Activated gamma-delta T cell (primary cell): Measurements from ENCODE around the gene RBM34.
"Not testable (repeated sequence)": the region's sequence is repeated elsewhere in the genome, so short reads cannot be mapped to it uniquely, and the experiment has no call there.

Experiments
- DNase-seq: peaks from one replicate; lab custom pipeline; 2025; lab: John Stamatoyannopoulos, UW

The RBM34 gene

GRCh38 chr1:235112297-235113182 lies 48.5 kb downstream of the RBM34 start:
- no peak for DNase-seq

- DNase-seq = no peak
Observed at GRCh38 chr1:235111107-235111506, 49.9 kb downstream of the RBM34 start.

DNA sequence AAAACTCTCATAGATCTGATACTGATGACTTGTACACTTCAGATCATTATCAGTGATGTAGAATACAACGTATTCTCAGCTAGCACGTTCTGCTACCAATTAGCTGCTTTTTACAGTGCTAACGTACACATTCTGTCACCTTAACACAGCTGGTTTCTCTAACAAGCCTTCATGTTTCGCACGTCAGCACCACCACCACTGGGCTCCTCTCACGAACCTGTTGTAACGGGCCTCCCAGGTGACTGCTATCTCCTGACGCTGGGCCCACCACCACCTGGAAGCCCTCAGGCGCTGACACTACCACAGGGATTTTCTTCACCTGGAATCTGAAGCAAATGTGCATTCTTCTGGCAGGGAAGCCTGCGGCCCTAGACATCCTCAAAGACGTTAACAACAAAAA lies 52.2 kb downstream of the RBM34 start:
- DNase-seq = no peak

DNA sequence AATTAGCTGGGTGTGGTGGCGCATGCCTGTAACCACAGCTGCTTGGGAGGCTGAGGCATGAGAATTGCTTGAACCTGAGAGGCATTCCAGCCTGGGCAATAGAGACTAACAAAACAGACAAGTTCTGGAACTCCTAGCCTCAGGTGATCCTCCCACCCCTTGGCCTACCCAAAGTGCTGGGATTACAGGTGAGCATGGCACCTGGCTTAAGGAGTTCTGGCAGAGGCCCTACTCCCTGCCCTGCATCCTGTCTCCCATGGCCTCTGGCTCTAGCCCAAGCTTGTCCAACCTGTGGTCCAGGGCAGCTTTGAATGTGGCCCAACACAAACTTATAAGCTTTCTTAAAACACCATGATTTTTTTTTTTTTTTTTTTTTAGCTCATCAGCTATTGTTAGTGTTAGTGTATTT lies 52.9 kb downstream of the RBM34 start:
- DNase-seq = no peak

DNA sequence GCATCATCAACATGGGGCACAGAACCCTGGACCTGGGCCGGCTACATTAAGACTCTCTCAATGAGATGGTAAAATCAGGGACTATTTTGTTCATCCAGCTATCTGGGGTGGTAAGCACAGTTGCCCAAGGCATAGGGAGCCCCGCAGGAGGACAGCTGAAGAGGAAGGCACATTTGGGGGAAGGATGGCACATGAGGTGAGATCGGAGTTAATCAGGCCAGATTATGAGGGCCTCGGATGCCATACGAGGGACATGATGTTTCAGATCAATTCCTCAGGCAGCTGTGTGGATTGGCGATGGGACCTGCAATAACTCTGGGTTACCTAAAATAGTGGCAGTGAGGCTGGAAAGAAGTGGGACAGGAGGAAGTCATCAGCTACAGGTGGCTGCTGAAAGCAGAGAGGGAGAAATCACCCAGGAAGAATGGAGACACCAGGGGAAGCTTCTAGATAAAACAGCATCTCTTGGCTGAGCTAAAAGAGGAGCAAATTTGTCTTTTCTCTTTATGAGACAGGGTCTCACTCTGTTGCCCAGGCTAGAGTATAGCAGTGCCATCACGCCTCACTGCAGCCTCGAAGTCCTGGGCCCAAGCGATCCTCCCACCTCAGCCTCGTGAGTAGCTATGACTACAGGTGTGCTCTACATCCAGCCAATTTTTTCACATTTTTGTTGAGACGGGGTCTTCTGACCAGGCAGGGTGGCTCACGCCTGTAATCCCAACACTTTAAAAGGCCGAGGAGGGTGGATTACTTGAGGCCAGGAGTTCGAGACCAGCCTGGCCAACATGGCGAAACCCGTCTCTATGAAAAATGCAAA lies 53.5 kb downstream of the RBM34 start:
- DNase-seq = no peak

GRCh38 chr1:235106457-235106856 lies 54.6 kb downstream of the RBM34 start:
- no peak for DNase-seq

- DNase-seq = no peak
Observed at GRCh38 chr1:235105051-235106043, 55.7 kb downstream of the RBM34 start.

- no peak for DNase-seq
Observed at GRCh38 chr1:235102993-235103411, 58.0 kb downstream of the RBM34 start.

GRCh38 chr1:235102259-235102582 lies 58.8 kb downstream of the RBM34 start:
- no peak for DNase-seq

DNA sequence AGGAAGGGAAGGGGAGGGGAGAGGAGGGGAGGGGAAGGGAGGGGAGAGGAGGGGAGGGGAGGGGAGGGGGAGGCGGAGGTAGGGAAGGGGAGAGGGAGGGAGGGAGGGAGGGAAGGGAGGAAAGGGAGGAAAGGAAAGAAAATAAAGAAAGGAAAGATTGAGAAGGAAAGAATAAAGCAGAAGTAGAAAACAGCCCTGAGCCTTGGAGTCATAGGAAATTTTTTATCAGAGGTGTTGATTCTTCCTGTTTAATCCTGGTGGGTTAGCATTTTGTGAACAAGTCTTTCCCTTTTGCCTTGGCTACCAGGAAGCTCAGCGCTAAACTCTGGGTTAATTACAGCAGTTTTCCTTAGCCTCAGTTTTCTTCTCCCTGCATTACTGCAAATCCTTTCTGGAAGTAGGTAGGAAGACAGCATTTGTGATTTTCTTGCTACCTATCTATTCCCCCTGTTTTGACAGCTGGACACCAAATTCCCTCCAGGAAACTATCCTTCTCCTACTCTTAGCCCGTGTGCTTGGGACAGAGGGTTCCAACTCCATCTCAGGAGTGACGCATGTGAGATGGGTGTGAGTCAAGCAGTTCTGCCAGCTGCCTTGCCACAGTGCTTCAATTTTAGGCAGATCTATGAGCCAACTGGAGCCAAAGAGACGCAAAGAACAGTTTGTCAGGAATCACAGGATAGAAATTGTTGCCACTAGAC lies 59.3 kb downstream of the RBM34 start:
- no peak for DNase-seq

GRCh38 chr1:235100194-235100772 lies 60.8 kb downstream of the RBM34 start:
- no peak for DNase-seq

DNA sequence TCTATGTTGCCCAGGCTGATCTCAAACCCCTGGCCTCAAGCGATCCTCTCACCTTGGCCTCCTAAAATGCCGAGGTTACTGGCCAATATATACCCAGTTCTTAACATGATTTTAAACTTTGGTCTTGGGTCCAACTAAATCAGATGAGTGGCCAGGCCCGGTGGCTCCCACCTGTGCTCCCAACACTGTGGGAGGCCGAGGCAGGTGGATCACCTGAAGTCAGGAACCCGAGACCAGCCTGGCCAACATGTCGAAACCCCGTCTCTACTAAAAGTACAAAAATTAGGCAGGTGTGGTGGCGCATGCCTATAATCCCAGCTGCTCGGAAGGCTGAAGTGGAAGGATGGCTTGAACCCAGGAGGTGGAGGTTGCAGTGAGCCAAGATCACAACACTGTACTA lies 62.1 kb downstream of the RBM34 start:
- DNase-seq = no peak

- DNase-seq = no peak
Observed at GRCh38 chr1:235098547-235098946, 62.5 kb downstream of the RBM34 start.

DNA sequence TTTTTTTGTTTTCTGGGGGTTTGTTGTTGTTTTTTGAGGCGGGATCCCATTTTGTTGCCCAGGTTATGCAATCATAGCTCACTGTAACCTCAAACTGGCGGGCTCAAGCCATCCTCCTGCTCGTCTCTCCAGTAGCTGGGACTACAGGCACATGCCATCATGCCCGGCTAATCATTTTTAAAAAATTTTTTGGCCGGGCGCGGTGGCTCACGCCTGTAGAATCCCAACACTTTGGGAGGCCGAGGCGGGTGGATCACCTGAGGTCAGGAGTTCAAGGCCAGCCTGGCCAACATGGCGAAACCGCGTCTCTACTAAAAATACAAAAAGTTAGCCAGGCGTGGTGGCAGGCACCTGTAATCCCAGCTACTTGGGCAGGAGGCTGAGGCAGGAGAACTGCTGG lies 63.5 kb downstream of the RBM34 start:
- DNase-seq = not testable (repeated sequence)

DNA sequence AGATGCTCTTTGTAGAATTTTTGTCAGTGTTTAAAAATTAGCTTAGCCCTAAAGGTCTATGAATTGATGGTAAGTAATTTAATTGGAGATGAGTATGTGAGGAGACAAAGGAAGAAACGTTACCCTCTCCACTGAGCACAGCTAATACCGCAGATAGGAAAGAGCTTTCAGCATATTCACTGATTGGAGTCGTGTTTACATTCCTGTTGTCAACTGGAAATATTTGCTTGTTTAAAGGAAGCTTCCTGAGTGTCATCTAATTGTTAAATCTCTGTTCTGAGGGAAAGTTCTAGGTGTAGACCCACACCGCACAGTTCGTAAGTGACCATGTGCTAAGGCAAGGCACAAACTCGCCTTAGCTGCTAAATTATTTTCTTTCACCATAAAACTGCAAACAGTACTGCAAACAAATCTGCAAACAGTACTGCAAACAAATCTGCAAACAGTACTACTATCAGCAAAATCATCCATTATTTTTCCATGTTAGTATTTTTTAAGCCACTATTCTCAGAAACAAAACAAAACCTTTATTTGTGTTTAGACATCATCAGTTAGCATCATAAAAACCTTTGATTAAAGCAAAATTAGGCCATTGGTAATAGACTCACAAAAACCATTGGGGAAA lies 65.0 kb downstream of the RBM34 start:
- no peak for DNase-seq

- peak; percentile 29 for DNase-seq
Observed at GRCh38 chr1:235093696-235094592, 67.1 kb downstream of the RBM34 start.

DNA sequence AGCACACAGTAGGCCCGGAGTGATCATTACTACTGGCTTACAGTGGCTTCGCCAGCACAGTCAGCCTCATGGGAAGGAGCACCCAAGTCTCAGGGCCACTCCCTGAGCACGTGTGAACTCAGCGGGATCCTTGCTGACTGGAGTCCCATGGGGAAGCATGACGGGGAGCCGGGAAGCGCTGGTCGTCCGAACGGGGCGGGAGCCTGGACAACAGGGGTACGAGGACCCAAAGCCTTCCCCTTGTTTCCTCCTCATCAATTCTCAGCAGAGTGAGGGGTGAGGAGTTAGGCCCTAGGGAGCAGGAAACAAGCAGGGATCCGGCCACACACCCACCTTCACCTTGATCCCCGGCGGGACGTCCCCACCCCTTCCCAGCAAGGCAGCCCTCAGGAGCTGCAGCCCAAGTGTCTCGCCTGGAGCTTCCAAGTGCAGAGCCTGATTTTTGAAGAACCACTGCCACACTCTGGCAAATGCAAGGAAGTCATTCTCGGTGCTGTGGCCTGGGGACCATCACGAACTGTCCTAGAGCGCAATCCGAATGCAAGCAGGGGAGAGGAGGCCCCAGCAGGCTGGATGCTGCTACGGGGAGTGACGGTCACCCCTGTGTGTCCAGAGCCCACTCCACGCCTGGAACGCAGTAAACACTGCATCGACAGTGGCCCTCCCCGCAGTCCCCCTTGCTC lies 67.9 kb downstream of the RBM34 start:
- DNase-seq = no peak

DNA sequence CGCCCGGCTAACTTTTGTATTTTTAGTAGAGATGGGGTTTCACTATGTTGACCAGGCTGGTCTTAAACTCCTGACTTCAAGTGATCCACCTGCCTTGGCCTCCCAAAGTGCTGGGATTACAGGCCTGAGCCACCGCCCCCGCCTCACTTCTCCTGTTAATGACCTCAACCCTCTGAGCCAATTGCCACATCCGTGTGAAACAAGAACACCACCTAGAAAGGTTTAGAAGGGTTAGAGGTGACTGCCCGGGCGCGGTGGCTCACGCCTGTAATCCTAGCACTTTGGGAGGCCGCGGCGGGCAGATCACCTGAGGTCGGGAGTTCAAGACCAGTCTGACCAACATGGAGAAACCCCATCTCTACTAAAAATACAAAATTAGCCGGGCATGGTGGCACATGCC lies 68.6 kb downstream of the RBM34 start:
- DNase-seq = not testable (repeated sequence)

GRCh38 chr1:235092045-235092406 lies 69.0 kb downstream of the RBM34 start:
- DNase-seq = not testable (repeated sequence)
